Activated CD4-positive, alpha-beta T cell treated with anti-CD3 and anti-CD28 coated beads for 36 hours (primary cell): ENCODE measurements around the gene PCGF5. TPM values are rescaled to one million over a fixed set of nuclear protein-coding genes. Genes with fewer than 3 reads are reported as not detected.
"Not testable (repeated sequence)": the region's sequence is repeated elsewhere in the genome, so short reads cannot be mapped to it uniquely, and the experiment has no call there.

ENCODE experiments used
- ATAC-seq: fragments of 200-7000 bp; cut with Tn5 transposase; one replicate; pipeline ENCODE4 v1.10.0; 2021; ENCODE audit warnings: mild to moderate bottlenecking, moderate library complexity
- CTCF ChIA-PET: fragments of 350-600 bp; sonication (Branson Sonifier 250); formaldehyde crosslinking; loops from one replicate; lab custom pipeline; 2021; ENCODE audit warnings: antibody characterized with exemption; lab: Charles Lee
- POLR2A ChIA-PET: fragments of 350-600 bp; sonication (Branson Sonifier 250); formaldehyde crosslinking; loops from one replicate; lab custom pipeline; 2021; ENCODE audit warnings: antibody characterized with exemption, inconsistent platforms; lab: Charles Lee
- DNase-seq: peaks from one replicate; pipeline ENCODE4 v3.0.0-alpha.2; 2020
- H3K27ac Mint-ChIP-seq: one replicate; pipeline ENCODE4 v1.8.0; 2021; ENCODE audit warnings: mixed read lengths
- H3K27me3 Mint-ChIP-seq: one replicate; pipeline ENCODE4 v1.8.0; 2021; ENCODE audit warnings: mixed read lengths
- H3K36me3 Mint-ChIP-seq: one replicate; pipeline ENCODE4 v1.8.0; 2021; ENCODE audit warnings: low read depth, mixed read lengths
- H3K4me1 Mint-ChIP-seq: one replicate; pipeline ENCODE4 v1.8.0; 2021; ENCODE audit warnings: mixed read lengths
- H3K4me3 Mint-ChIP-seq: one replicate; pipeline ENCODE4 v1.8.0; 2021; ENCODE audit warnings: mild to moderate bottlenecking, moderate library complexity, mixed read lengths
- H3K9me3 Mint-ChIP-seq: one replicate; pipeline ENCODE4 v1.8.0; 2021; ENCODE audit warnings: low read depth, mixed read lengths
- intact Hi-C, 2 experiments: fragments of 100-400 bp; cut with DNase I in 1 of 2; cut with micrococcal nuclease in 1 of 2; formaldehyde crosslinking; loops; one replicate each; pipeline versions ENCODE4 v1.14.2 to v1.15.1; 2022 to 2024; cut with DNase I, micrococcal nuclease
- total RNA-seq, 2 experiments: library from RNA; stranded (reverse); gene quantifications; one replicate each; pipeline ENCODE4 v1.2.3, GENCODE V29; 2021

PCGF5 gene
- total RNA-seq, 2 experiments from 2014 or later, result 36.5 to 44.3 TPM

DNA sequence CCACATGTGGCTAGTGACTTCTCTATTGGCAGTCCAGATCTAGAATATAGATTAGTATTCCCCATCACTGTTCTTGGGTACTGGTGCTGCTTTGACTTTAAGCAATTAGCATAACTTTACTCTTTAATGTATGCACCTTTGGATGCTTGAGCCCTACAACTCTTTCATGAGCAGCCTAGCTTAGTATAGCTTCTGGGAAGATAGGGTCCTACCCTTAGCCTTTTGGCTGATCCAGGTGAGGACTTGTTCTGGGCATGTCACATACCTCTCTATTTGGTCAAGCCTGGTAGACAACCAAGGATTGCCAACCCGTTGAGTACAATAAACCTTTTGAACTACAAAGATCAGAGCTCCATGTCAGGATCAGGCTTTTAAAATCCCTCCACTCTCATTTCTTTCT is 17.7 kb downstream of the PCGF5 start:
- no peaks in the 10 kb centered on the region for H3K27me3 Mint-ChIP-seq
- ChIA-PET CTCF (interaction anchor here (0.6 to 3.7 kb wide), 6 partner anchors 10 to 529 kb away, joined by 3 to 26 read pairs (median 4); no protein-coding TSS in a partner anchor), POLR2A (interaction anchor here (0.6 kb wide), 1 partner anchor 76 kb away, joined by 3 read pairs; no protein-coding TSS in a partner anchor)
- H3K36me3 Mint-ChIP-seq, result peaks cover 11% of the 10 kb centered on the region
- no peak for ATAC-seq
- H3K9me3 Mint-ChIP-seq, result no peaks in the 10 kb centered on the region
- H3K4me3 Mint-ChIP-seq, result no peak overlapping the region
- H3K4me1 Mint-ChIP-seq, result peaks cover 16% of the 10 kb centered on the region
- H3K27ac Mint-ChIP-seq, result no peak overlapping the region
- DNase-seq, result no peak
- intact Hi-C loops, result no loop called here

DNA sequence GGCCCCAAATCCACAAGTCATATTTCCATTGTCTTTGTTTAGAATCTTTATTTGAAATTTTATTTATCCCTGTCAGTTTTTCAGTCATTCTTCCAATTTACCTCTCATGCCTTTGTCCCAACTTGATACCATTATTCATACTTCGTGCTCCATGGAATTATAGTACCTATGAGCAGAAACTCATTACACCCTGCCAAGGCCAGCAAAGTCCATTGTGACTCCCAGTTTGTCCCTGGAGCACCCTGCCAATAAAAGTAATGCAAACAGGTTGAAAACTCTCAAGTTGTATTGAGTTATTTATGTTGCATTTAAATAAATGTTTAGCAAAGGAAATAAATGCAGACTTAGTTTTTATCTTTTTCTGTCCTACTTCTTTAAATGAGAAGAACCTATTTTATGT is 19.3 kb downstream of the PCGF5 start:
- ATAC-seq (no peak), DNase-seq (no peak)
- ChIA-PET CTCF (interaction anchor here (3.7 kb wide), 1 partner anchor 11 kb away, joined by 26 read pairs; no protein-coding TSS in a partner anchor), POLR2A (no interaction called here)
- no peaks in the 10 kb centered on the region for H3K27me3 Mint-ChIP-seq
- no peak overlapping the region for H3K27ac Mint-ChIP-seq
- peaks cover 11% of the 10 kb centered on the region for H3K36me3 Mint-ChIP-seq
- H3K4me3 Mint-ChIP-seq, result no peak overlapping the region
- H3K9me3 Mint-ChIP-seq, result no peaks in the 10 kb centered on the region
- intact Hi-C loops, result loop anchor here in 1 of 2 experiments (10.0 kb wide), 1 partner anchor 485 kb away; no protein-coding TSS in a partner anchor
- peaks cover 19% of the 10 kb centered on the region for H3K4me1 Mint-ChIP-seq

DNA sequence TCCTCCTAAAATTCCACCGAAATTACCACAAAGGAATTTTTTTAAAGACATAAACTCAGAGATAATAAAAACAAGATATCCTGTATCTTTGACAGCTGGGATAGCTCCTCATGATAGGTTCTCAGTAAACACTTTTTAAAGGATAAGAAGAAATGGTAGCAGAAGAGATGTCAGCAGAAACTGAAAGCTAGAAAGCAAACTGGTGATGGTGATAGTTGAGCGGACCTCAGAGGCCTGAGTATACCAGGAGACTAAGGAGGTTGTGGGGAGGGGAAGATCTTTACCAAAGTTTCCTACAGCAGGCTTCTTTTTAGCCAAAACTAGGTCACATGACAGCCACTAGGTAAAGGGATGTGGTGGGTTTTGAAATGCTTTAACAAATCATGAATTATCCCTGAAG is 22.5 kb downstream of the PCGF5 start:
- H3K4me1 Mint-ChIP-seq, result peaks cover 17% of the 10 kb centered on the region
- no peaks in the 10 kb centered on the region for H3K9me3 Mint-ChIP-seq
- ATAC-seq (peak; percentile 57), DNase-seq (no peak)
- H3K27me3 Mint-ChIP-seq, result no peaks in the 10 kb centered on the region
- no peak overlapping the region for H3K4me3 Mint-ChIP-seq
- intact Hi-C loops, result loop anchor here in 1 of 2 experiments (10.0 kb wide), 1 partner anchor 488 kb away; no protein-coding TSS in a partner anchor
- H3K36me3 Mint-ChIP-seq, result no peaks in the 10 kb centered on the region
- POLR2A ChIA-PET, result no interaction called here
- CTCF ChIA-PET, result interaction anchor here (0.6 to 1.9 kb wide), 4 partner anchors 8 to 324 kb away, joined by 3 to 4 read pairs (median 3); no protein-coding TSS in a partner anchor
- H3K27ac Mint-ChIP-seq, result peak overlapping the region; percentile 31

DNA sequence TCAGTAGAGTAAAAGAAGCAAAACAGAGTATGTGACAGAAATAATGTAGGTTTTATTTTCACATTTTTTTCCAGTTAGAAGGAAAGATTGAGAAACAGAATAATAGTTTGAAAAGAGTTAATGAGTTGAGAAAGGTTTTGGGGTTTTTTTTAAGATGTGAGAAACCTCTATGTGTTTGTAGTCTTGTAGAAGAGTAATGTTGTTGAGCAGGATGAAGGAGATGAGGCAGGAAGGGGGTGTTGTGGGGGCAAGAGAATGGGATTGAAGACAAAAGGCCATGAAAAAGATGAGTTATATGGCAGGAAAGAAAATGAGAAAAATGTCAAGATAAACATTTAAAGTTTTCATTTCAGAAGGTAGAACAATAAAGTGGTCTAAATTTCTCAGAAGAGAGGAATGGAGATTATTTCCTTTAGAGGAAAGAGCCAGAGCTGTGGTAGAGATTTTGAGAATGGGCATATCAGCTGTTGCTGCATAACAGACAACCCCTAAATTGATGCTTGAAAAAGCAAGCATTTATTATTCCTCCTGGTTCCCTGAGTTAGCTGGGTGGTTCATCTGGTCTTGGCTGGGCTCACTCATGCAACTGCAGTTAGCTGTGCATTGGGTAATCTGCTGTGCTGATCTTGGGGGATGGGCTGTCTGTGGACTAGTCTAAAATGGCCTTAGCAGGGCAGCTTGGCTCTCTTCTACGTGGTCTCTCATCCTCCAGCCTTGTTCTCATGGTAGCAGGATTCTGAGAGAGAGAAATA is 27.1 kb downstream of the PCGF5 start:
- DNase-seq (no peak), ATAC-seq (no peak)
- ChIA-PET POLR2A (no interaction called here), CTCF (interaction anchor here (1.6 to 1.7 kb wide), 4 partner anchors 9 to 332 kb away, joined by 4 to 7 read pairs (median 5); no protein-coding TSS in a partner anchor)
- Mint-ChIP-seq H3K4me3 (no peak overlapping the region), H3K36me3 (peaks cover 9% of the 10 kb centered on the region), H3K9me3 (no peaks in the 10 kb centered on the region), H3K27me3 (no peaks in the 10 kb centered on the region), H3K4me1 (peaks cover 12% of the 10 kb centered on the region), H3K27ac (peak overlapping the region; percentile 19)
- intact Hi-C loops, result loop anchor here in 1 of 2 experiments (10.0 kb wide), 1 partner anchor 493 kb away; no protein-coding TSS in a partner anchor

DNA sequence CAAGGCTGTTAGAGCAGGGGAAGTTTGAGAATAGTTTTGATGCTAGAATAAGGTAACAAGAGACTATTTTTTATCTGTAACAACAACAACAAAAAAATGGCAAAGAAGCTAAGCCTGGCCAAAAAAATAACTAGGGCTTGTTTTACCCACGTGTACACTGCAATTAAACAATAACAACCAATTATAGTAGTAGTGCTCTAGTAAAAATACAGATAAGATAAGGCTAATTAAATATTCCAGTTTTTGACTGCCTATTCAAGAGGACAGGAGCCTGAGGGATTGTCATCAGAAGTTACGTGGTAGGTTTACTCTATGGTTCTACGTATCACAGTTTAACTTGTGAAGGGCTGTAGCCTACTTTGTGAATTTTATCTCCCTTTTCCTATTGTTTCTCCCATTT is 29.2 kb downstream of the PCGF5 start:
- intact Hi-C loops, result loop anchor here (5.0 to 10.0 kb wide), 2 partner anchors 87 to 495 kb away; no protein-coding TSS in a partner anchor
- no peak for DNase-seq
- no peak overlapping the region for H3K4me3 Mint-ChIP-seq

DNA sequence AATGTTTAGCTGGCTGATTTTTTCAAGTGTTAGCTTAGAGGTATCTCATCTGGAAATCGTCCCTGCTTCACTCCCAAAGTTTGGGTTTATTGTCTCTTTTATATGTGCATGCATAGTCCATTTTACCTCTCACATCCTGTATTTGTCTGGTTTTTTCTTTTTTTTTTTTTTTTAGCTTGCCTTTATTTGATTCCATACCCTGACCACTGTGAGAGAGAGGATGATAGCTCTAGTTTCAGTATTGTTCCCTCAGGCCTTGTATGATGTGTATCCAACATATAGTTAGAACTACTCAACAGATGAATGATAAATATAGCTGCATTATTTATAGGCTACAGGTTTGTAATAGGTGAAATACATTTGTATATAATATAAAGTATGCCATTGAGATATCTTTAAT is 29.9 kb downstream of the PCGF5 start:
- H3K27me3 Mint-ChIP-seq, result no peaks in the 10 kb centered on the region
- DNase-seq (no peak), ATAC-seq (no peak)
- H3K9me3 Mint-ChIP-seq, result no peaks in the 10 kb centered on the region
- intact Hi-C loops, result loop anchor here in 1 of 2 experiments (5.0 kb wide), 1 partner anchor 88 kb away; no protein-coding TSS in a partner anchor
- no peak overlapping the region for H3K4me3 Mint-ChIP-seq
- peak overlapping the region; percentile 10 for H3K27ac Mint-ChIP-seq
- ChIA-PET POLR2A (interaction anchor here (0.6 to 0.7 kb wide), 2 partner anchors 120 to 161 kb away, joined by 4 to 6 read pairs; no protein-coding TSS in a partner anchor), CTCF (interaction anchor here (0.7 to 4.4 kb wide), 46 partner anchors 7 to 385 kb away, joined by 3 to 111 read pairs (median 5); no protein-coding TSS in a partner anchor)
- peaks cover 4% of the 10 kb centered on the region for H3K4me1 Mint-ChIP-seq
- peaks cover 32% of the 10 kb centered on the region for H3K36me3 Mint-ChIP-seq

More for the DNA sequence above, 29.2 kb downstream of the PCGF5 start:
- no peak for ATAC-seq
- Mint-ChIP-seq H3K4me1 (peaks cover 4% of the 10 kb centered on the region), H3K9me3 (no peaks in the 10 kb centered on the region), H3K27me3 (no peaks in the 10 kb centered on the region), H3K36me3 (peaks cover 26% of the 10 kb centered on the region), H3K27ac (no peak overlapping the region)
- CTCF ChIA-PET, result interaction anchor here (0.7 to 4.4 kb wide), 23 partner anchors 10 to 370 kb away, joined by 3 to 111 read pairs (median 8); no protein-coding TSS in a partner anchor
- POLR2A ChIA-PET, result no interaction called here

DNA sequence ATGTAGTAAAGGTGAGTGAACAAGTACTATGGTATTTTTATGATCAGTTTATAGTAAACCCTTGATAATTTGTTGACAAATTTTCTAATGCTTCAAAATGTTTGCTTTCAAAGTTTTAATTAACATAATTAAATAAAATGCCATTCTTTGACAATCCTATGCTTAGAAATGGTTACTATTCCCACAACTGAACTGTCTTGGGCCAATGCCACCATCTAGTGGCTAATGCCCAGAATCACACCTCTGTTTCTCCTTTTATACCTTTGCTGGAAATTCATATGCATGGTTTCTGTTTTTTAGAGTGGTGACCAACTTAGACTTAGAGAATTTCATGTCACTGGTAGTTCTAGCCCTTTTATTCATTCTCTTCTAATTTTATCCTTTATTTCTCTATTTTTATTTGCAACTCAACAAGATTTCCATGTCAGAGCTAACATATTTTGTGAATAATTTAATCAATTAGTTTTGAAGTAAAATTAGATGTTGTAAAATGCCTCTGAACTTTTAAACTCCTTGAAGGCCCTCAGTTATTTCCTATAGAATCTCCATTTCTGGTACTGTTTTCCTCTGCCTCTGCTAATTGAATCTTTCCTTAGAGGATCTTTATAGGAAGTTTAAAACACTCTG is 31.1 kb downstream of the PCGF5 start:
- ATAC-seq (no peak), DNase-seq (peak; percentile 60)
- ChIA-PET CTCF (interaction anchor here (0.6 to 4.4 kb wide), 51 partner anchors 8 to 504 kb away, joined by 3 to 111 read pairs (median 5); no protein-coding TSS in a partner anchor), POLR2A (interaction anchor here (0.6 kb wide), 1 partner anchor 1024 kb away, joined by 5 read pairs; no protein-coding TSS in a partner anchor)
- Mint-ChIP-seq H3K4me3 (no peak overlapping the region), H3K27me3 (no peaks in the 10 kb centered on the region), H3K4me1 (peaks cover 4% of the 10 kb centered on the region), H3K36me3 (peaks cover 37% of the 10 kb centered on the region), H3K9me3 (no peaks in the 10 kb centered on the region), H3K27ac (no peak overlapping the region)
- intact Hi-C loops, result loop anchor here (1.0 to 5.0 kb wide), 5 partner anchors 89 to 371 kb away; no protein-coding TSS in a partner anchor

DNA sequence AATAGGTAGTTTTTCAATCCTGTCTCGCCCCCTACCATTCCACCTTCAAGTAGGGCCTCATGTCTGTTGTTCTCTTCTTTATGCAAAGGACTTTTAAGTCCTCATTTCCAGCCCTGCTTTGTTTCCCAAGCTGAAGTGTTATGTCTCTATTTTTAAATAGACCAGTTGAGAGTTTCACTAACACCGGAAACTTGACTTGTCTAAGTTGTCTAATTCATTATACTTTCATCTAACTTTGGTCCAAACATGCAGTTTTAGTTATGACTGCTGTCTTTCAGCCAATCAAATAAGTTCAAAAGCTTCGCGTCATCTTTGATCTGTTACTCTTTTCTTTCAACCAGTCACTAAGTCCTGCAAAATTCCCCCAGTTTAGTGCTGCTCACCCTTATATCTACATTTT is 32.8 kb downstream of the PCGF5 start:
- no peak for ATAC-seq
- POLR2A ChIA-PET, result no interaction called here

DNA sequence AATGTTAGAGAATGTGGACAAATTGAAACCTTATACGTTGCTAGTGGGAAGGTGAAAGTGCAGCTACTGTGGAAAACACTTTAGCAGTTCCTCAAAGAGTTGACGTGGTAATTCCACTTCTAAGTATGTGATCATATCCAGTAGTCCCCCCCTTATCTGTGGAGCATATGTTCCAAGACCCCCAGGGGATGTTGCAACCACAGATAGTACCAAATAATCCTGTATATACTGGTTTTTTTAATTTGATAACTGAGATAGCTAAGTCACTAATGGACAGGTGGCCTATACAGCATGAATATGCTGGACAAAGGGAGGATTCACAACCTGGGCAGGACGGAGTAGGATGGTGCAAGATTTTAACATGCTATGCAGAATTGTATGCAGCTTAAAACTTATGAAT is 36.8 kb downstream of the PCGF5 start:
- H3K4me3 Mint-ChIP-seq, result no peak overlapping the region

More for the DNA sequence above, 32.8 kb downstream of the PCGF5 start:
- peaks cover 4% of the 10 kb centered on the region for H3K4me1 Mint-ChIP-seq
- H3K9me3 Mint-ChIP-seq, result no peaks in the 10 kb centered on the region
- H3K4me3 Mint-ChIP-seq, result no peak overlapping the region
- intact Hi-C loops, result loop anchor here in 1 of 2 experiments (5.0 kb wide), 1 partner anchor 91 kb away; no protein-coding TSS in a partner anchor
- CTCF ChIA-PET, result interaction anchor here (0.7 to 3.8 kb wide), 6 partner anchors 8 to 259 kb away, joined by 3 to 111 read pairs (median 4); no protein-coding TSS in a partner anchor
- H3K27ac Mint-ChIP-seq, result no peak overlapping the region
- DNase-seq, result no peak
- no peaks in the 10 kb centered on the region for H3K27me3 Mint-ChIP-seq
- H3K36me3 Mint-ChIP-seq, result peaks cover 52% of the 10 kb centered on the region

DNA sequence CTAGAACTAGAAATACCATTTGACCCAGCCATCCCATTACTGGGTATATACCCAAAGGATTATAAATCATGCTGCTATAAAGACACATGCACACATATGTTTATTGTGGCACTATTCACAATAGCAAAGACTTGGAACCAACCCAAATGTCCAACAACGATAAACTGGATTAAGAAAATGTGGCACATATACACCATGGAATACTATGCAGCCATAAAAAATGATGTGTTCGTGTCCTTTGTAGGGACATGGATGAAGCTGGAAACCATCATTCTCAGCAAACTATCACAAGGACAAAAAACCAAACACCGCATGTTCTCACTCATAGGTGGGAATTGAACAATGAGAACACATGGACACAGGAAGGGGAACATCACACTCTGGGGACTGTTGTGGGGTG is 40.0 kb downstream of the PCGF5 start:
- CTCF ChIA-PET, result interaction anchor here (1.1 to 2.7 kb wide), 5 partner anchors 9 to 381 kb away, joined by 3 to 28 read pairs (median 6); no protein-coding TSS in a partner anchor
- H3K27ac Mint-ChIP-seq, ATAC-seq, DNase-seq, H3K4me3 Mint-ChIP-seq, POLR2A ChIA-PET, intact Hi-C loops, H3K9me3 Mint-ChIP-seq, H3K27me3 Mint-ChIP-seq, H3K4me1 Mint-ChIP-seq: not testable (repeated sequence)
- H3K36me3 Mint-ChIP-seq, result peaks cover 37% of the 10 kb centered on the region

More for the DNA sequence above, 36.8 kb downstream of the PCGF5 start:
- ATAC-seq (no peak), DNase-seq (no peak)
- Mint-ChIP-seq H3K36me3 (peaks cover 57% of the 10 kb centered on the region), H3K27me3 (no peaks in the 10 kb centered on the region), H3K9me3 (no peaks in the 10 kb centered on the region), H3K27ac (no peak overlapping the region), H3K4me1 (no peaks in the 10 kb centered on the region)
- intact Hi-C loops, result no loop called here
- POLR2A ChIA-PET, result no interaction called here
- CTCF ChIA-PET, result interaction anchor here (0.7 kb wide), 1 partner anchor 246 kb away, joined by 3 read pairs; no protein-coding TSS in a partner anchor
